Large intestine (tissue), 3 donors: ENCODE results near the gene BACE2. TPM values are rescaled to one million over a fixed set of nuclear protein-coding genes. Genes with fewer than 3 reads are reported as not detected.

ENCODE experiments used
- DNase-seq, 2 donors: peaks; one replicate each; pipeline versions ENCODE4 v3.0.0 to v3.0.0-alpha.2; 2013
- H3K27ac ChIP-seq: one replicate; pipeline ENCODE4 v1.5.1; 2013; ENCODE audit warnings: low read length
- H3K27me3 ChIP-seq: 2 replicates; pipeline ENCODE4 v1.6.1; 2013; ENCODE audit warnings: low read length; ENCODE audit not compliant: control insufficient read depth, insufficient read depth
- H3K36me3 ChIP-seq: 2 replicates; pipeline ENCODE4 v1.6.1; 2013; ENCODE audit warnings: low read length; ENCODE audit not compliant: control insufficient read depth, insufficient read depth
- H3K4me1 ChIP-seq: one replicate; pipeline ENCODE4 v1.6.1; 2013; ENCODE audit warnings: low read length; ENCODE audit not compliant: control insufficient read depth, insufficient read depth
- H3K4me3 ChIP-seq: one replicate; pipeline ENCODE4 v1.5.1; 2013; ENCODE audit warnings: low read length
- H3K9me3 ChIP-seq: one replicate; pipeline ENCODE4 v1.6.1; 2013; ENCODE audit warnings: mild to moderate bottlenecking, low read depth, low read length, moderate library complexity; ENCODE audit not compliant: control insufficient read depth
- WGBS: methylation state at CpG from one replicate; pipeline ENCODE4 v1.1.5; 2013; ENCODE audit warnings: low lambda C conversion rate; ENCODE audit not compliant: insufficient coverage; 5-methylcytosine and 5-hydroxymethylcytosine counted together
- polyA plus RNA-seq: library from polyadenylated mRNA; unstranded; fragments of 120-200 nt; gene quantifications from one replicate; pipeline ENCODE4 v1.2.1, GENCODE V29; 2013

The BACE2 gene
- polyA plus RNA-seq, 1 donor: 20.7 TPM

GRCh38 chr21:41210426-41211059 is 42.6 kb downstream of the BACE2 start:
- Histone ChIP-seq H3K27me3 (no peaks in the 10 kb centered on the region), H3K27ac (no peak overlapping the region), H3K36me3 (no peaks in the 10 kb centered on the region), H3K9me3 (no peaks in the 10 kb centered on the region), H3K4me1 (no peaks in the 10 kb centered on the region), H3K4me3 (no peak overlapping the region)
- DNase-seq: no peak
- WGBS: 80% methylated on average over 3 of the region's 14 CpGs

- Histone ChIP-seq H3K27ac (no peak overlapping the region), H3K4me3 (no peak overlapping the region), H3K9me3 (no peaks in the 10 kb centered on the region), H3K4me1 (no peaks in the 10 kb centered on the region), H3K27me3 (no peaks in the 10 kb centered on the region), H3K36me3 (no peaks in the 10 kb centered on the region)
- DNase-seq: no peak
- WGBS: 71% methylated on average over 2 of the region's 8 CpGs
Measured at GRCh38 chr21:41211060-41211805, 43.3 kb downstream of the BACE2 start.

- DNase-seq: no peak
- Histone ChIP-seq H3K4me1 (peaks cover 8% of the 10 kb centered on the region), H3K4me3 (no peak overlapping the region), H3K36me3 (no peaks in the 10 kb centered on the region), H3K9me3 (no peaks in the 10 kb centered on the region), H3K27ac (no peak overlapping the region), H3K27me3 (no peaks in the 10 kb centered on the region)
- WGBS: 55% methylated on average over 4 of the region's 5 CpGs
Measured at GRCh38 chr21:41213021-41213420, 45.1 kb downstream of the BACE2 start.

- no peak overlapping the region for H3K27ac ChIP-seq
- WGBS: no CpG with 5 or more reads among the region's 12 CpGs
- H3K27me3 ChIP-seq: no peaks in the 10 kb centered on the region
- H3K4me1 ChIP-seq: peaks cover 8% of the 10 kb centered on the region
- no peak overlapping the region for H3K4me3 ChIP-seq
- no peak for DNase-seq
- H3K36me3 ChIP-seq: no peaks in the 10 kb centered on the region
- no peaks in the 10 kb centered on the region for H3K9me3 ChIP-seq
Measured at GRCh38 chr21:41215856-41216408, 48.0 kb downstream of the BACE2 start.

DNA sequence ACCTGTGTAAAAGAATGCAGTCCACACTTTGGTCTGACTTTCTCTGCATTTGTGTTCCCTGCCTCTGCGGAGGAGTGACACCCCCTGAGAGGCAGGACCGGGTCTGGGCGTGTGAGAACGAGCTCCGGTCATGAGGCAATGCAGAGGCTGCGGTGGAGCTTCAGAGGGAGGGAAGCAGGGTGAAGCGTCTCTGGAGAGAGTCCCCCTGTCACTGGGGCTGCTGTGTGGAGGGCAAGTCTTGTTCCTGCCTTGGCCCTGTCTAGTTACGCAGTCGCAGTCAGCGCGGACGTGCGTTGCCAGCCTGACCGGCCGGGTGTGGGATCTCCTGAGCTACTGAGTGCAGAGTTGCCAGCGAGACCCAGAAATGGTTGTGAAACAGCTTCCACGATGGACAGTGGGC is 48.5 kb downstream of the BACE2 start:
- Histone ChIP-seq H3K4me3 (no peak overlapping the region), H3K27me3 (no peaks in the 10 kb centered on the region), H3K4me1 (peaks cover 8% of the 10 kb centered on the region), H3K27ac (no peak overlapping the region), H3K36me3 (no peaks in the 10 kb centered on the region), H3K9me3 (no peaks in the 10 kb centered on the region)
- WGBS: no CpG with 5 or more reads among the region's 17 CpGs
- no peak for DNase-seq

DNA sequence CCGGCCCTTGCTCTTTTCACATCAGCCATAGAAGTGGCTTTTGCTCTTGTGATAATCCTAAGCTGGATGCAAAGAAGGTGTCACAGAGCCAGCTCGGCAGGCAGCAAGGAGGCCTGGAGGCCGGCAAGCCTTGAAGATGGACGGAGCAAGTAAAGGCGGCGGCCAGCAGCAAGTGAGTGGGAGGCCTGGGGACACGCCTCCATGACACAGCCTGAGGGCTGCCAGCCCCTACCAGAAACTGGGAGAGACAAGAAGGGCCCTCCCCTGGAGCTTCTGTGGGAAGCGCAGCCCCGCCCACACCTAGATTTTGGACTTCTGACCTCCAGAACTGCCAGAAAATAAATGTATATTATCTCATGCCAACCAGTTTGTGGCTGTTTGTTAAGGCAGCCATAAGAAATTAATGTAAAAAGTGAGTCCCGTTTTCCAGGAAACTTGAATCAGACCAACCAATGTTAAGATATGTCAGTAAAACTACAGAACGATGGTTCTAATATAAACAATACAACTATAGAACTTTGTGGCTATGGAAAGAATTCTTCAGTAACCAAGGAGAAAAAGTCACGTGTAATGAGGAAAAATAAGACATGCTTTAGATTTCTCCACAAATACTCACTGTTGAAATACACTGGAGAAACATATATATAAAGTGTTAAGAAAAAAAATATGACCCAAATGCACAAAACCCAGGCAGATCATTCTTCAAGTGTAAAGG is 49.9 kb downstream of the BACE2 start:
- peak; percentile 70 to 89 for DNase-seq
- WGBS: 29% methylated on average over 3 of the region's 12 CpGs
- Histone ChIP-seq H3K36me3 (no peaks in the 10 kb centered on the region), H3K27me3 (no peaks in the 10 kb centered on the region), H3K4me3 (no peak overlapping the region), H3K27ac (peak overlapping the region; percentile 31), H3K4me1 (peaks cover 8% of the 10 kb centered on the region), H3K9me3 (no peaks in the 10 kb centered on the region)

DNA sequence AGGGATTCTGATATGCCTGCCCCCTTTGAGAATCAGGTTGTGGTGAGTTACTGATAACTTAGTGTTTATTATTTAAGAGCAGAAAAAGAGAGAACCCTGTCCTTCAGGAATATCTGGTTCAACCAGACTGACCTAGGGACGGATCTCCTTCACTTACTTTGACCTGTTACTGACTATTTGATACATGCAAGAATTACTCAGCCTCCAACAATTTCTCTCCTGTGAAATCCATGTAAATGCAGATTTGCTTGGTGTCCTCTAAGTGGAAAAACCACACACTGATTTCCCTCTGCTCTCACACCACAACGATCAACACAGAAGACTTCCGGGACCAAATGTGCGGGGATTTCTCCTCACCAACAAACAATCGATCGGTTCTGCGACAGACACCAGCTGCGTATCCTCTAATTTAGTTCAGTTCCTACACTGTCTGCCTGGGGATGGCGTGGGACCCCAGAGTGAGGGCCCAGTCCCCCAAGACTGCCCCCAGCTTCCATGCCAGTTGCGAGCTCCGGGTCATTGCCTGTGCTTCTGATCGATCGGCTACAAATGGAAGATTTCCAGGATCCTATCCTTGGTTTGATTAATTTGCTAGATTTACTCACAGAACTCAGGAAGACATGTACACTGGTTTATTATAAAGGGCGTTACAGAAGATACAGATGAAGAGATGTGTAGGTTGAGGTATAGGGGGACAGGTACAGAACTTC is 51.7 kb downstream of the BACE2 start:
- H3K9me3 ChIP-seq: no peaks in the 10 kb centered on the region
- no peak overlapping the region for H3K4me3 ChIP-seq
- no peak for DNase-seq
- no CpG with 5 or more reads among the region's 14 CpGs for WGBS
- H3K27me3 ChIP-seq: no peaks in the 10 kb centered on the region
- H3K36me3 ChIP-seq: no peaks in the 10 kb centered on the region
- peaks cover 8% of the 10 kb centered on the region for H3K4me1 ChIP-seq
- H3K27ac ChIP-seq: no peak overlapping the region

DNA sequence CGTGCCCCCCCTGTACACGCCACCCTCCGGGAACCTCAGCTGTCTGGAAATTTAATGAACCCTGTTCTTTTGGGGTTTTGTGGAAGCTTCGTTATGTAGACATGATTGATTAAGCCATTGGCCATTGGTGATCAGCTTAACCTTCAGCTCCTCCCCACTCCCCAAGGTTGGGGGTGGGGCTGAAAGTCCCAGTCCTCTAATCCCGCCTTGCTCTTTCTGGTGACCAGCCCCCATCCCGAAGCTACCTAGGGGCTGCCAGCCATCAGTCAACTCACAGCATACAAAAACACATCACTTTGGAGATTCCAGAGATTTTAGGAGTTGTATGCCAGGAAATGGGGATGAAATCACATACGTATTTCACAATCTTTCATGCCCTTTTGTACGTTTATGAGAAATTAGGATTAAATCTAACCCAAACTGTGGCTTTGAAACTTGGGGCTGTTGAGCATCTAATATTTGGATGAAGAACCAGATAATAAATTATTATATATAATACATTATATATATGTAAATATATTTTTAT is 52.3 kb downstream of the BACE2 start:
- no peak overlapping the region for H3K4me3 ChIP-seq

GRCh38 chr21:41222247-41223068 is 54.5 kb downstream of the BACE2 start:
- H3K4me3 ChIP-seq: no peak overlapping the region
- WGBS: no CpG with 5 or more reads among the region's 19 CpGs
- H3K27me3 ChIP-seq: no peaks in the 10 kb centered on the region
- no peaks in the 10 kb centered on the region for H3K36me3 ChIP-seq
- H3K4me1 ChIP-seq: peaks cover 17% of the 10 kb centered on the region
- no peak overlapping the region for H3K27ac ChIP-seq
- no peaks in the 10 kb centered on the region for H3K9me3 ChIP-seq
- DNase-seq: no peak

More for the DNA sequence above, 52.3 kb downstream of the BACE2 start:
- no peaks in the 10 kb centered on the region for H3K27me3 ChIP-seq
- DNase-seq: no peak
- WGBS: no CpG with 5 or more reads among the region's 8 CpGs
- H3K27ac ChIP-seq: no peak overlapping the region
- H3K9me3 ChIP-seq: no peaks in the 10 kb centered on the region
- no peaks in the 10 kb centered on the region for H3K36me3 ChIP-seq
- H3K4me1 ChIP-seq: peaks cover 8% of the 10 kb centered on the region
